Activated naive CD8-positive, alpha-beta T cell treated with anti-CD3 and anti-CD28 coated beads, Interleukin-2, amount 50 U/mL, for 24 hours (primary cell): ENCODE results near the gene DHX35.

Source experiments
- ATAC-seq: fragments of 150-1000 bp; cut with Tn5 transposase; one replicate; pipeline ENCODE4 v1.10.0; 2021
- DNase-seq: peaks from one replicate; pipeline ENCODE4 v3.0.0; 2021
- H3K27ac Mint-ChIP-seq: one replicate; pipeline ENCODE4 v1.8.0; 2021; ENCODE audit warnings: mild to moderate bottlenecking, mixed read lengths
- H3K27me3 Mint-ChIP-seq: one replicate; pipeline ENCODE4 v1.8.0; 2021; ENCODE audit warnings: mixed read lengths
- H3K36me3 Mint-ChIP-seq: one replicate; pipeline ENCODE4 v1.8.0; 2021; ENCODE audit warnings: low read depth, mixed read lengths
- H3K4me1 Mint-ChIP-seq: one replicate; pipeline ENCODE4 v1.8.0; 2021; ENCODE audit warnings: mixed read lengths
- H3K4me3 Mint-ChIP-seq: one replicate; pipeline ENCODE4 v1.8.0; 2021; ENCODE audit warnings: mild to moderate bottlenecking, moderate library complexity, mixed read lengths
- H3K9me3 Mint-ChIP-seq: one replicate; pipeline ENCODE4 v1.8.0; 2021; ENCODE audit warnings: mixed read lengths

Gene DHX35

DNA sequence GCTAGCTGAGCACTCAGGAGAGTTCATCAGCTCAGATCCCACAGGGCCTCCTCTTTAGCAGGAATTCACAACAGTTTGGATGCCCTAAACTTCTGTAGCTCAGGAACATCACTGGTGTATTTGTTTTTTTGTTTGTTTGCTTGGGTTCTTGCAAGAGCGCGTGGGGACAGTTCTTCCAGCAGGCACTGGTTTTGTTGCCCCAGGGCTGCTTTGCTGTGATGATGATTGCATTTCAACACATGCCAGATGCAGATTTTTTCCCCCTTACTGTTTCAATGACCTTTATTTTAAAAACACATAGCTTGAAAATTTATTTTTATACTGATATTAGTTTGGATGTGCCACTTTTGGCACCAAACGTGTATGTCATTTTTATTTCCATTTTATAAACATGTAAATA lies 77.1 kb downstream of the DHX35 start:
- Mint-ChIP-seq H3K4me3 (no peak overlapping the region), H3K27me3 (no peaks in the 10 kb centered on the region), H3K36me3 (peaks cover 24% of the 10 kb centered on the region), H3K9me3 (no peaks in the 10 kb centered on the region), H3K27ac (no peak overlapping the region), H3K4me1 (no peaks in the 10 kb centered on the region)
- ATAC-seq (no peak), DNase-seq (no peak)

DNA sequence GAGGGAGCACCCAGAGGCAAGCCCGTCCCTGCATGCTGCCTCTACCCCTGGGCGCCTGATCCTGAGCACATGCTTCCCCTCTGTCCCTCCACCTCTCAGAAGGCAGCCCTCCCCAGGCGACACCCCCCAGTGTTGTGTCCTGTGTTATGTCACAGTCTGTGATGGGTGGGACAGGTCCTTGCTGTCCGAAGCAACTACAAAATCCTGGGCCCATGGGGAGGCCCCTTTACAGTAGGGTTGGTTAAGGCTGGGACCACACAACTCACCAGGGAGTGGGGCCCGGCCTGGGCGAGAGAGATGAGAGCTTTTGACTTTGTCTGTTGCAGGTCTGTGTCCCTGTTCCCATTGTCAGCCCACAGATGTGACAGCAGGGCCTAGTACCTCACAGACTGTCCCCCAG lies 78.0 kb downstream of the DHX35 start:
- no peak for DNase-seq
- H3K9me3 Mint-ChIP-seq: no peaks in the 10 kb centered on the region
- H3K4me1 Mint-ChIP-seq: no peaks in the 10 kb centered on the region
- H3K36me3 Mint-ChIP-seq: peaks cover 24% of the 10 kb centered on the region
- no peak for ATAC-seq
- no peak overlapping the region for H3K27ac Mint-ChIP-seq
- no peak overlapping the region for H3K4me3 Mint-ChIP-seq
- H3K27me3 Mint-ChIP-seq: no peaks in the 10 kb centered on the region

DNA sequence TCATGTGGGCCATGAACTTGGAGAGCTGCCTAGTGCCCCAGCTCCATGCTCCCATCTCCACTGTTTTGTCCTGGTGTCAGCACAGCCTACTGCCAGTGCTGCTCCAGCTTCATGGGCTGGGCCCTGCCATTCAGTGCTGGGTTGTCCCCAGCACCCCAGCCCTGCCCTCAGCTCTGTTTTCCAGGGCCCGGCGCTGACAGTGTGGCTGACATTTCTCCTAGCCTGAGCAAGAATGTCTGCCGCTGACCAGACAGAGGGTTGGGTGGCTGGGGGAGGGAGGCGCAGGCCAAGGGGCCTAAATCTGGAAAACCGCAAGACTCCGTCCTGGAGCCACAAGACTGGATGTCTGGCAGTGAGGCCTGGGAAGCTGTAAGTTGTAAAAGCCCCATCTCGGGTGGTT lies 78.9 kb downstream of the DHX35 start:
- ATAC-seq: no peak
- H3K4me1 Mint-ChIP-seq: no peaks in the 10 kb centered on the region
- no peaks in the 10 kb centered on the region for H3K27me3 Mint-ChIP-seq
- H3K27ac Mint-ChIP-seq: no peak overlapping the region
- DNase-seq: no peak
- no peaks in the 10 kb centered on the region for H3K9me3 Mint-ChIP-seq
- H3K4me3 Mint-ChIP-seq: no peak overlapping the region
- peaks cover 20% of the 10 kb centered on the region for H3K36me3 Mint-ChIP-seq

- ATAC-seq: no peak
Observed at GRCh38 chr20:39042279-39043150, 80.4 kb downstream of the DHX35 start.

DNA sequence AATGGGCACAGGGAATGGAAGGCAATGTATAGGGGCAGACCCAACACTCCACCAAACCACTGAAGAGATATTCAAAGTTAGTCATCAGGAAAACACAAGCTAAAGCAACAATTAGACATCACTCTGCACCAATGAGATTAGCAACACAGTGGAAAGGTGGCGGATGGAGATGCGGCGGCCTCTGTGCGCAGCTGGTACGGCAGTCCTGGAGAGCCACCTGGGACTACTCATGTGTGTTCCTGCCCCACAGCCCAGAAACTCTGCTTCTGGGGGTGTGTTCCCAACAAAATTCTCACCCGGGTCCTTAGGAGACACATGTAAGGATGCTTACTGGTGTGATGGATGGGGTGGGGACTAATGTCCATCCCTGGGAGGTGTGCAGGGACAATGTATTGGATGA lies 82.4 kb downstream of the DHX35 start:
- Mint-ChIP-seq H3K27me3 (no peaks in the 10 kb centered on the region), H3K36me3 (peaks cover 16% of the 10 kb centered on the region), H3K4me3 (no peak overlapping the region), H3K4me1 (peaks cover under 1% of the 10 kb centered on the region), H3K9me3 (no peaks in the 10 kb centered on the region), H3K27ac (no peak overlapping the region)
- ATAC-seq (no peak), DNase-seq (no peak)

More at GRCh38 chr20:39042279-39043150, 80.4 kb downstream of the DHX35 start:
- no peak overlapping the region for H3K4me3 Mint-ChIP-seq
- H3K27me3 Mint-ChIP-seq: no peaks in the 10 kb centered on the region
- peaks cover 20% of the 10 kb centered on the region for H3K36me3 Mint-ChIP-seq
- no peaks in the 10 kb centered on the region for H3K9me3 Mint-ChIP-seq
- no peaks in the 10 kb centered on the region for H3K4me1 Mint-ChIP-seq
- DNase-seq: no peak
- H3K27ac Mint-ChIP-seq: no peak overlapping the region

- Mint-ChIP-seq H3K4me3 (no peak overlapping the region), H3K27ac (no peak overlapping the region), H3K27me3 (no peaks in the 10 kb centered on the region), H3K9me3 (no peaks in the 10 kb centered on the region), H3K4me1 (peaks cover 5% of the 10 kb centered on the region), H3K36me3 (peaks cover 12% of the 10 kb centered on the region)
- DNase-seq: no peak
- no peak for ATAC-seq
Observed at GRCh38 chr20:39045676-39046075, 83.5 kb downstream of the DHX35 start.

GRCh38 chr20:39047417-39047985 lies 85.4 kb downstream of the DHX35 start:
- Mint-ChIP-seq H3K27me3 (no peaks in the 10 kb centered on the region), H3K4me3 (no peak overlapping the region), H3K9me3 (no peaks in the 10 kb centered on the region), H3K27ac (no peak overlapping the region), H3K36me3 (peaks cover 5% of the 10 kb centered on the region), H3K4me1 (peaks cover 5% of the 10 kb centered on the region)
- no peak for DNase-seq
- ATAC-seq: no peak

- DNase-seq (peak; percentile 74), ATAC-seq (peak; percentile 78)
- Mint-ChIP-seq H3K4me1 (peaks cover 5% of the 10 kb centered on the region), H3K27ac (no peak overlapping the region), H3K36me3 (peaks cover 2% of the 10 kb centered on the region), H3K4me3 (no peak overlapping the region), H3K9me3 (no peaks in the 10 kb centered on the region), H3K27me3 (no peaks in the 10 kb centered on the region)
Observed at GRCh38 chr20:39048000-39048696, 86.0 kb downstream of the DHX35 start.

DNA sequence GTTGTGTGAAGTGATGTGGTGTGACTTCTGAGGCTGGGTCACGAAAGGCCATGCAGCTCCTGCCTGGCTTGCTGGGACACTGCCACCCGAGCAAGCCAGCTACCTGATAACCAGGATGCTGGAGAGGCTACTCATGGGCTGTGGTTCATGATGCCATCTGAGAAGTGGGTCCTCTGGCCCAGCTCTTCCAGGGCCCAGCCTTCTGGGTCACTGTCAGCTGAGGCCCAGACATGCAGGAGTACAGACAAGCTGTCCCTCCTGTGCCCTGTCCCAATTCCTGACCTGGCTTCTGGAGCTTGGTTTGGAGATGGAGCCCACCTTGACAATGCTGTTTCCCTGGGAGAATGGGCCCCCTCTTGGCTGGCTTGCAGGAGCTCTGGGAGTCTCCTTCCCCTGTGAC lies 87.0 kb downstream of the DHX35 start:
- Mint-ChIP-seq H3K27ac (no peak overlapping the region), H3K36me3 (no peaks in the 10 kb centered on the region), H3K27me3 (no peaks in the 10 kb centered on the region), H3K4me3 (peak overlapping the region; percentile 82), H3K4me1 (peaks cover 5% of the 10 kb centered on the region), H3K9me3 (no peaks in the 10 kb centered on the region)
- no peak for ATAC-seq
- DNase-seq: no peak

- peak; percentile 85 for ATAC-seq
- Mint-ChIP-seq H3K36me3 (no peaks in the 10 kb centered on the region), H3K9me3 (no peaks in the 10 kb centered on the region), H3K27ac (peak overlapping the region; percentile 67), H3K4me3 (peak overlapping the region; percentile 82), H3K27me3 (no peaks in the 10 kb centered on the region), H3K4me1 (peaks cover 5% of the 10 kb centered on the region)
- DNase-seq: peak; percentile 83
Observed at GRCh38 chr20:39049684-39050554, 87.8 kb downstream of the DHX35 start.

DNA sequence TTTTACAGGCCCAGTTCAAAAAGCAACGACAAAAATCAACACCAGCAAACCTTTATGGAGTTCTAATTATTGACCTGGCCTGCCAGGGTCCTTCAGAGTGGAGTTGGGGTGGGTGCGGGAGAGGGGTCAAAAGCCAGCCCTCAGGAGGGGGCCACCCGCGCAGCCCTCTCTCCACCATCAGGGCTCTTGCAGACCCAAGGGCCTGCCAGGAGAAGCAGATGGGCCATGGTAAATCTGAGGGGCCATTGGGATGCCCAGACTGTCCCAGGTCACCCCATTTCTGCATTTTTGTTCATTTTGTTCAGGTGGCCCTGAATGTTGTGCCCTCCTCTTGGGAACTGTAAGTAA lies 88.4 kb downstream of the DHX35 start:
- ATAC-seq: no peak

GRCh38 chr20:39052676-39053075 lies 90.5 kb downstream of the DHX35 start:
- Mint-ChIP-seq H3K4me1 (peaks cover 5% of the 10 kb centered on the region), H3K9me3 (no peaks in the 10 kb centered on the region), H3K27ac (no peak overlapping the region), H3K27me3 (peaks cover 4% of the 10 kb centered on the region), H3K36me3 (no peaks in the 10 kb centered on the region), H3K4me3 (no peak overlapping the region)
- DNase-seq: no peak
- no peak for ATAC-seq

More for the DNA sequence above, 88.4 kb downstream of the DHX35 start:
- Mint-ChIP-seq H3K27me3 (no peaks in the 10 kb centered on the region), H3K27ac (peak overlapping the region; percentile 46), H3K4me3 (peak overlapping the region; percentile 82), H3K4me1 (peaks cover 5% of the 10 kb centered on the region), H3K36me3 (no peaks in the 10 kb centered on the region), H3K9me3 (no peaks in the 10 kb centered on the region)
- DNase-seq: no peak

GRCh38 chr20:39057143-39057542 lies 95.0 kb downstream of the DHX35 start:
- DNase-seq (no peak), ATAC-seq (no peak)
- Mint-ChIP-seq H3K27me3 (peaks cover 9% of the 10 kb centered on the region), H3K9me3 (no peaks in the 10 kb centered on the region), H3K4me3 (no peak overlapping the region), H3K36me3 (no peaks in the 10 kb centered on the region), H3K27ac (no peak overlapping the region), H3K4me1 (no peaks in the 10 kb centered on the region)

DNA sequence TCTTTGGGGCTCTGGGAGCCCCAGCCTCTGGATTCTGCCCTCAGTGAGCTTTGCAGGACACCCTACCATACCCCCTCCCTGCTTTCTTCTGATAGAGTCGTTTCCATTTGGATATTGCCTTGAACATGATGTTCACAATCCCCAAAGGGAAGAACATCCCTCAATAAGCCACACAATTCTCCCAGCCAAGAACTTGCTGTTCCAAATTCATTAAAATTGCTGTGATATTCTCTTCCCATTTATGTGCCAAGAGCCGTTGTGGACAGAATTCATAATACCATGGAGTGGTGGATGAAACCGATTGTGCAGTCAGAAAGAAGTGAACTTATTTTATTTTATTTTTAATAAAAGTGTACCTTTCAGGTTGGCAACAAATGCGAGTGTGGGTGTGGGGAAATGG lies 95.8 kb downstream of the DHX35 start:
- H3K9me3 Mint-ChIP-seq: no peaks in the 10 kb centered on the region
- peaks cover 9% of the 10 kb centered on the region for H3K27me3 Mint-ChIP-seq
- no peaks in the 10 kb centered on the region for H3K36me3 Mint-ChIP-seq
- no peak for DNase-seq
- H3K4me1 Mint-ChIP-seq: no peaks in the 10 kb centered on the region
- H3K4me3 Mint-ChIP-seq: no peak overlapping the region
- ATAC-seq: no peak
- H3K27ac Mint-ChIP-seq: no peak overlapping the region
